AG09309 (cell line): Measurements from ENCODE around the gene LIPM.

ENCODE experiments used
- DNase-seq: peaks from one replicate; pipeline ENCODE4 v3.0.0-alpha.2; 2010; ENCODE audit warnings: low read depth
- H3K4me3 ChIP-seq: 2 replicates; pipeline ENCODE4 v1.5.1; 2011; ENCODE audit warnings: mild to moderate bottlenecking, low read depth, low read length, moderate library complexity; ENCODE audit not compliant: control insufficient read depth
- TF ChIP-seq, protein P1 (sequence below): IDR thresholded peaks from 2 replicates; pipeline ENCODE4 v1.5.1; 2011; ENCODE audit warnings: mild to moderate bottlenecking, low read depth, low read length, inconsistent platforms; ENCODE audit not compliant: insufficient read depth, control insufficient read depth; ENCODE audit errors: missing control alignments

Gene LIPM

DNA sequence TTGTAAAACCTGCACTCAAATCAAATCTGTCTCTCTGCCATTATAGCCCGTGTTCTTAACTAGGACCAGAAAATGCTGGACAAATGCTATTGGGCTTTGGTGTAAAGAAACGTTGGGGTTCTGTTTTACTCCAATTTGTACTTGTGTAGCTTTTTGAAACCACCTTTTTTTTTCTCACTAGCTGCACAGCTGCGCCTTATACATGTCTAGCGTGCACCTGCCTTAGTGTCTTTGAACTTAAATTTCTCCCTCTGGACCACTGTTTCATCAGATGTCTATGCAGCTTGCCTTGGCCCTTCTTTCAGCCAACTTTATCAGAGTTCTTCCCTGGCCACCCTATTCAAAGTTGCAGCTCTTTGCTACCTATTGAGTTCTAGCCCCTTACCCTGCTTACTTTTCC is 7.1 kb downstream of the LIPM start:
- H3K4me3 ChIP-seq = no peak overlapping the region
- no peak for DNase-seq
- TF ChIP-seq, protein P1, sequence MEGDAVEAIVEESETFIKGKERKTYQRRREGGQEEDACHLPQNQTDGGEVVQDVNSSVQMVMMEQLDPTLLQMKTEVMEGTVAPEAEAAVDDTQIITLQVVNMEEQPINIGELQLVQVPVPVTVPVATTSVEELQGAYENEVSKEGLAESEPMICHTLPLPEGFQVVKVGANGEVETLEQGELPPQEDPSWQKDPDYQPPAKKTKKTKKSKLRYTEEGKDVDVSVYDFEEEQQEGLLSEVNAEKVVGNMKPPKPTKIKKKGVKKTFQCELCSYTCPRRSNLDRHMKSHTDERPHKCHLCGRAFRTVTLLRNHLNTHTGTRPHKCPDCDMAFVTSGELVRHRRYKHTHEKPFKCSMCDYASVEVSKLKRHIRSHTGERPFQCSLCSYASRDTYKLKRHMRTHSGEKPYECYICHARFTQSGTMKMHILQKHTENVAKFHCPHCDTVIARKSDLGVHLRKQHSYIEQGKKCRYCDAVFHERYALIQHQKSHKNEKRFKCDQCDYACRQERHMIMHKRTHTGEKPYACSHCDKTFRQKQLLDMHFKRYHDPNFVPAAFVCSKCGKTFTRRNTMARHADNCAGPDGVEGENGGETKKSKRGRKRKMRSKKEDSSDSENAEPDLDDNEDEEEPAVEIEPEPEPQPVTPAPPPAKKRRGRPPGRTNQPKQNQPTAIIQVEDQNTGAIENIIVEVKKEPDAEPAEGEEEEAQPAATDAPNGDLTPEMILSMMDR = no peak

DNA sequence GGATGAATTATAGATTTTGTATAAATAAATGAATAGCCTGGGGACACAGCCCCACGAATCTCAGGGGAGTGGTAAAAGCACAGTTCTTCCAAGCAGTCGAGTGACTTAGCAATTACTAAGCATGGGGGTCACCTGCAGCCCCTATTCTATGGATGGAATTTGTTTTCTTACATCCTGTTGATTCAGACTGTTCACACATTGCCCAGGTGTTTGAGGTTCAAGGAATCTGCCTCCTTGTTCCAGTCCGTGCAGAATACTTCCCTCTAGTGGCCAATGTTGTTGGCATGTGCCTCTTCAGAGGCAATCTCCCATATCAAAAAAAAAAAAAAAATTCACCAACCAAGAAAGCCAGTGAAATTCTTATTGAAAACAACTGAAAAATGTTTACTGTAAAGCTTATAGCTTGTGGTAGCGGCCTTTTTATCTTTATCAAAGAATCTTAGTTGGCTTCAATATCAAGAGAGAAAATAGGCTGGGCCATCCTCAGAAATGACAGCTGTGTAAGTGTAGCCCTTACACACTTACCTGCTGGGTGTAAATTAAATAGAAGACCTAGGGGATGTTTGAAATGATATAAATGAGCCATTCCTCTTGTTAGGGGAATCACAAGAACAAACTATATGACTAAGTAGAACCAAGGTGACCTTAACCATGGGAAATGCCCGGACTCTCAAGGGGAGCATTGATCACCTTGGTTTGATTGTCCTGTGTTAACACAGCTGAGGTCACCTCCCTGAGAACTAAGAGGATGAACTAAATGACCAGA is 7.8 kb downstream of the LIPM start:
- TF ChIP-seq, protein P1 = peak; percentile 85
- peak; percentile 49 for DNase-seq
- H3K4me3 ChIP-seq = no peak overlapping the region

- no peak overlapping the region for H3K4me3 ChIP-seq
- TF ChIP-seq, protein P1 = no peak
Observed at GRCh38 chr10:88813200-88813599, 10.7 kb downstream of the LIPM start.

DNA sequence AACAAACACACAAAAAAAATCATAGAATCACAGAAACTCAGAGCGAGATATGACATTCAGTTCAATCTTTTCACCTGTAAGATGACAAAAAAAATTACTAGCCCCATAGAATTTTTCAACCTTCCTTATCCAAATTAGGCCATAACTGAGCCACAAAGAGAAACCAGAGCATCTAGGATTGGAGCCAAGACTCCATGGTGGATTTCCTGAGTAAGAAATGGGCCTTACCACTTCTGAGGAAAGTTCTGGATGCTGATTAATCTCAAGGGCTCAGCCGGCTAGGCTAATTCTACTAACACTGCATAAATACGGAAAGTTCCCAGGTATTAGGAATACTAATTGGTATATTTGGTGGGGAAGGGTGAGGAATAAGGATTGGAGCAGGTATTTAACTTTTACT is 16.8 kb downstream of the LIPM start:
- DNase-seq = peak; percentile 40
- no peak overlapping the region for H3K4me3 ChIP-seq
- TF ChIP-seq, protein P1 = no peak

More at GRCh38 chr10:88813200-88813599, 10.7 kb downstream of the LIPM start:
- DNase-seq = no peak

DNA sequence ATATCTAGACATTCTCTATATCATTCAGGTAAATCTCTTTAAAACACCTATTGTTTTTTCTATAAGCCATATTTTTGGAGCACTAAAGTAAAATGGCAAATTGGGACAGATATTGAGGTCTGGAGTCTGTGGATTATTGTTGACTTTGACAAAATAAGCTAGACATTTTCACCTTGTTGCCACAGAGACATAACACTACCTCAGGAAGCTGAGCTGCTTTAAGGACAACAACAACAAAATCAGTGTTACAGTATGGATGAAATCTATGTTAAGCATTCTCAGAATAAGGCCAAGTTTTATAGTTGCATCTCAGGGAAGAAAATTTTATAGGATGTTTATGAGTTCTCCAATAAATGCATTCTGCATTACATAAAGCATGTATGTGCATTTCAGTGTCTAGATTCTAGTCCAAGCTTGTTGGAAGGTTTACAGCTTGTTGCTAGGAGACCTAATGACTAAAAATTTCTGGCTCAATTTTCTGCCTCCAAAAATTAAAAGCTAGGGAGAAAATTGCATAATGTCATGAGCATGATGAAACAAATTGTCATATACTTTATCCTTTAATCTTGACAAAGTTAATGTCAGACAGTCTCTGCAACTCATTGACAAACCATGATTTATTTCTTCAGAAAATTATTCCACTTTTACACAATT is 18.3 kb downstream of the LIPM start:
- peak; percentile 69 for DNase-seq
- H3K4me3 ChIP-seq = no peak overlapping the region

DNA sequence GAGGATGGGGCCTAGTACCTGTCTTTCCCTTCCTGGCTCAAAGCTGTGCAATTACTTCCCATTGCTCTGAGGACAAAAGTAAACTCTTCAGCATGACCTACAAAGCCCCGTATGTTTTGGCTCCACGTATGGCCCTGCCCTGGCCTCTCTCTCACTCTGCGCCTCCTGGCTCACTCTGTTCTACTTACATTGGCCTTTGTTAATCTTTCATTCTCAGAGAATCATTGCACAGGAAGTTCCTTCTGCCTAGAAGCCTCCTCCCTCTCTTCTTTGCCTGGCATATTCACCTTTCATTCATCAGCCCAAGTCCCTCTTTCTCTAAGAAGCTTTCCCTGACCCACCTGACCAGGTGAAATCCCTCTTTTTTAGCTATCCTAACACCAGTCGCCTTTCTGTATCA is 23.9 kb downstream of the LIPM start:
- no peak overlapping the region for H3K4me3 ChIP-seq
- no peak for DNase-seq
- TF ChIP-seq, protein P1 = no peak

More for the DNA sequence above, 18.3 kb downstream of the LIPM start:
- TF ChIP-seq, protein P1 = no peak
